ENCODE results near the gene TNFRSF12A.

Gene TNFRSF12A

DNA sequence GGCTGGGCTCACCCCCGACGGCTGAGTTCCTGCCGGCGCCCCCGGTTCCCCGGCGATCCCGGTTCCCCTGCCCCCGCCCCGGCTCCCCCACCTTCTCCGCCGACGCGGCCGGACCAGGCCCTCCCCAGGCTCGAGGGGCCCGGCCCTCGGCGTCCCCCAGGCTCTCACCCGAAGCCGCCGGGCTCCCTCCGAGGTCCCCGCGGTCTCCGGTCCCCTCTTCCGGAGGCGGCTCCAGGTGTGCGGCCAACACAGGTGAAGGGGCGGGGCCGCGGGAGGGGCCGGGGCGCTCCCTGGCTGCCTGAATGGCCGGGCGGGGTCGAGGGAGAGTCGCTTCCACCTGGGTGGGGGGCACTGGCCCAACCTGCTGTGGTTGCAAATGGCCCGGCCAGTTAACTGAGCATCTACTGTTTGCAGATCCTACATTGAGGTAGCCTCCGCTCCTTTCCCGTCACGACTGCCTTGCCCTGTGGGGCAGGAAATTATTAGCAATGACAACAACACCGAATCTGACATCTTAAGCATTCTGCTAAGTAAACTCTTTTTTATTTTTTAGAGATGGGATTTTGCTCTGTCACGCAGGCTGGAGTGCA lies 16.7 kb downstream of the TNFRSF12A start, which contains the start of gene BICDL2:
Gene BICDL2 (minus strand): TSS at position 219 of the 590 bp plus-strand sequence. CDS start 1,448 bp downstream, outside the sequence.
- no peak for DNase-seq (ENCODE audit: low read depth, low spot score)
- no peak within 1 kb of the TSS for H3K4me3 ChIP-seq (ENCODE audit: low read depth, low read length)
- in situ Hi-C loops (cut with HindIII; ENCODE audit: low sequenced_read_pairs): no loop called here
- TF ChIP-seq, protein P1, sequence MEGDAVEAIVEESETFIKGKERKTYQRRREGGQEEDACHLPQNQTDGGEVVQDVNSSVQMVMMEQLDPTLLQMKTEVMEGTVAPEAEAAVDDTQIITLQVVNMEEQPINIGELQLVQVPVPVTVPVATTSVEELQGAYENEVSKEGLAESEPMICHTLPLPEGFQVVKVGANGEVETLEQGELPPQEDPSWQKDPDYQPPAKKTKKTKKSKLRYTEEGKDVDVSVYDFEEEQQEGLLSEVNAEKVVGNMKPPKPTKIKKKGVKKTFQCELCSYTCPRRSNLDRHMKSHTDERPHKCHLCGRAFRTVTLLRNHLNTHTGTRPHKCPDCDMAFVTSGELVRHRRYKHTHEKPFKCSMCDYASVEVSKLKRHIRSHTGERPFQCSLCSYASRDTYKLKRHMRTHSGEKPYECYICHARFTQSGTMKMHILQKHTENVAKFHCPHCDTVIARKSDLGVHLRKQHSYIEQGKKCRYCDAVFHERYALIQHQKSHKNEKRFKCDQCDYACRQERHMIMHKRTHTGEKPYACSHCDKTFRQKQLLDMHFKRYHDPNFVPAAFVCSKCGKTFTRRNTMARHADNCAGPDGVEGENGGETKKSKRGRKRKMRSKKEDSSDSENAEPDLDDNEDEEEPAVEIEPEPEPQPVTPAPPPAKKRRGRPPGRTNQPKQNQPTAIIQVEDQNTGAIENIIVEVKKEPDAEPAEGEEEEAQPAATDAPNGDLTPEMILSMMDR (IDR thresholded peaks at IDR 0.05; ENCODE audit: low read depth, low read length): no peak

DNA sequence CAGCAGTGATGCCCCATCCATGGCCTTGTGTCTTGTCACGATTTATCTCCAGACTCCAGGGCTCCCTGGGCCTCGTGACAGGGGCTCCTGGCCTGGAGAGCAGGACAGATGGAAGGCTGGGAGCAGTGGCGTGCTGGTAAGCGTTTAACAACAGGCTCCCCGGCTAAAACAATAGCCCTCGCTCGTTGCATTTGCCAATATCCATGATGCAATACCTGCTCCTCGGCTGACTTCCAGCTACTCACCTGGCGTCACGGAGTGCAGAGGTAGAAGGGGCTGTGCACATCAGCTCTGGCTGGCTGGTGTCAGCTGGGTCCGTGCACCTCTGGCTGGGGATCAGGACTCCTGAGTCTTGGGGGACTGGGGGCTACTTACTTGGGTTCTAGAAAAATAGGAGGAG lies 18.1 kb downstream of the TNFRSF12A start:
- no peak for DNase-seq (ENCODE audit: low read depth, low spot score)
- no peak overlapping the region for H3K4me3 ChIP-seq (ENCODE audit: low read depth, low read length)
- in situ Hi-C loops (cut with HindIII; ENCODE audit: low sequenced_read_pairs): no loop called here
- TF ChIP-seq, protein P1 (IDR thresholded peaks at IDR 0.05; ENCODE audit: low read depth, low read length): no peak

DNA sequence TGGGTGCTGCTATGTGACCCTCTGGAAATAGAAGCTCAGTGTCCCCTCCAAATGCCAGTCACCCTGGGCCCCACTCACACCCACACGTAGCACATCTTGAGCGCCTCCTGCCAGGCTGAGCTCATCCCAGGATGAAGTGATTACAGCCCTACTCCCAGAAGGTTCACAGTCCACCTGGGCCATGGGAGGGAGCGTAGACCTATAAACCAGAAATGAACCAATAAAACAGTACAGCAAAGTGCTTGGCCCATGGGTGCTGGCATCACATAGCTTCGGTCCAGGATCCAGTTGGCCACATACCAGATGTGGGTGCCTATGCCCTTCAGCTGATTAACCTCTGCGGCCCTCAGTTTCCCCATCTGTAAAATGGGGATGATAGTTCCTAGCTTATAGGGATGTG lies 18.7 kb downstream of the TNFRSF12A start:
- TF ChIP-seq, protein P1 (IDR thresholded peaks at IDR 0.05; ENCODE audit: low read depth, low read length): no peak
- DNase-seq (ENCODE audit: low read depth, low spot score): no peak
- in situ Hi-C loops (cut with HindIII; ENCODE audit: low sequenced_read_pairs): no loop called here
- no peak overlapping the region for H3K4me3 ChIP-seq (ENCODE audit: low read depth, low read length)

DNA sequence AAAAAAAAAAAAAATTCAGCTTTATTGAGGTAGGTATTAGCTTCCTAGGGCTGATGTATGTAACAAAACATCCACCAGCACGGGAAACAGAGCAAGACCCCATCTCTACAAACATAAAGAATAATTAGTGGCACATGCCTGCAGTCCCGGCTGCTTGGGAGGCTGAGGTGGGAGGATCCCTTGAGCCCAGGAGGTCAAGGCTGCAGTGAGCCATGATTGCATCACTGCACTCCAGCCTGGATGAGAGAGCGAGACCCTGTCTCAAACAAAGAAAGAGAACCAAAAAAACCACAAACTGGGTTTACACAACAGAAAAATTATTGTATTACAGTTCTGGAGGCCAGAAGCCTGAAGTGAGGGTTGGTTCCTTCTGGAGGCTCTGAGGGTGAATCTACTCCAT lies 22.2 kb downstream of the TNFRSF12A start:
- in situ Hi-C loops (cut with HindIII; ENCODE audit: low sequenced_read_pairs): no loop called here
- no peak for DNase-seq (ENCODE audit: low read depth, low spot score)
- TF ChIP-seq, protein P1 (IDR thresholded peaks at IDR 0.05; ENCODE audit: low read depth, low read length): no peak
- no peak overlapping the region for H3K4me3 ChIP-seq (ENCODE audit: low read depth, low read length)

DNA sequence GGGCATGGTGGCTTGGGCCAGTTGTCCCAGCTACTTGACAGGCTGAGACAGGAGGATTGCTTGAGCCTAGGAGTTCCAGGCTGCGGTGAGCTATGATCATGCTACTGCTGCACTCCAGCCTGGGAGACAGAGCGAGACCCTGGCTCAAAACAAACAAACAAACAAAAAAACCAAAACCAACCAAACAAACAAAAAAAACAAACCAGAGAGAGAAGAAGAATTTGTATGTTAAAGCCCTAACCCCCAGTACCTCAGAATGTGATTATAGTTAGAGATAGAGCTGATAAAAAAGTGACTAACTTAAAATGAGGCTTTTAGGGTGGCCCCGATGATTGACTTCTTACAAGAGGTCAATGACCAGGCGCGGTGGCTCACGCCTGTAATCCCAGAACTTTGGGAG lies 24.5 kb downstream of the TNFRSF12A start:
- TF ChIP-seq, protein P1 (IDR thresholded peaks at IDR 0.05; ENCODE audit: low read depth, low read length): no peak
- in situ Hi-C loops (cut with HindIII; ENCODE audit: low sequenced_read_pairs): no loop called here
- H3K4me3 ChIP-seq (ENCODE audit: low read depth, low read length): no peak overlapping the region
- no peak for DNase-seq (ENCODE audit: low read depth, low spot score)

DNA sequence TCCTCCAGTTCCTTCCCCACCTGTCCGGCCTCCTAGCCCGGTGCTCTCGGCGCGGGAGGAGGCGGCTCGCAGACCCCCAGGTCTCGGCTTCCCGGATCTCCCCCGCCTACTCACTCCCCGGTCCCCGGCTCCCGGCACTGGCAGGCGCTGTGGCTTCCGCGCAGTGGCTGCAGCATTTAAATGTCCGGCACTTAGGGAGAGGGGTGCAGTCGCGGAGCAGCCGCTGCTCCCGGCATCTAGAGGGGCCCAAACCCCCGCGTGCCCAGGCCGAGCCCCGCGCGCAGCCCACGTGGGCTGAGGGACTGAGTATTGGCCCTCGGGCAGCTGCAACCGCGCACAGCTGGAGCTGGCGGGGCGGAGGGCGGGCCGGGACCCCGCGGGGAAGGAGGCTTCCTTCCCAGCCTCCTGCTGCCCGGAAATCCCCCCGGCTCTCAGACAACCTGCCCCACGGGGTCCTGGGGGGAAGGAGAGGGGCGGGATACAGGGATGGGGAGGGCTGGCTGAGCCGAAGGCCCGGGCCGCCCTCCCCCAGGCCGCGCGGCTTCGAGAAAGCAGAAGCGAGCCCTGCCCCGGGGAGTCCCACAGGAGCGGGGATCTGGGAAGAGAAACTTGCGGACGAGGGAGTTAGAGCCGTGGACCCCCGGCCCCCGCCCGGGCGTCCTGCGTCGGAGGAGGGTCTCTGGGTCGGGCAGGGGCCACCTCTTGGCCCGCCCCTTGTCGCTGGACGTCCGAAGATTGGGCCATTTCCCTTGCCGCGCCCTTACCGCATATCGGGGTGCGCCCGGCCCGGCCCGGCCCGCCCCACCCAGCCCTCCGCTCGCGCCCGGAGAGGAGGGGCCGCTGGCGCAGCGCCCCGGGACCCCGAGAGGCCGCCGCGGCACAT lies 25.8 kb downstream of the TNFRSF12A start, which contains the start of gene MMP25:
Gene MMP25 (plus strand): TSS at position 804 of the 883 bp plus-strand sequence. CDS start 357 bp downstream, outside the sequence.
- TF ChIP-seq, protein P1 (IDR thresholded peaks at IDR 0.05; ENCODE audit: low read depth, low read length): no peak
- in situ Hi-C loops (cut with HindIII; ENCODE audit: low sequenced_read_pairs): no loop called here
- peak within 1 kb of the TSS; percentile 31 for H3K4me3 ChIP-seq (ENCODE audit: low read depth, low read length)
- DNase-seq (ENCODE audit: low read depth, low spot score): no peak
